ENCODE results near the gene C16orf96. TPM values are rescaled to one million over a fixed set of nuclear protein-coding genes. Genes with fewer than 3 reads are reported as not detected.

The C16orf96 gene
- total and polyA plus RNA-seq, 2 of the 13 experiments (the other 11 are each of a cell fraction or from before 2014, with no cell fraction given), result 0.03 TPM; not detected in 1

GRCh38 chr16:4616047-4616811, 60.1 kb downstream of the C16orf96 start (continued):
- TF ChIP-seq, protein P1, sequence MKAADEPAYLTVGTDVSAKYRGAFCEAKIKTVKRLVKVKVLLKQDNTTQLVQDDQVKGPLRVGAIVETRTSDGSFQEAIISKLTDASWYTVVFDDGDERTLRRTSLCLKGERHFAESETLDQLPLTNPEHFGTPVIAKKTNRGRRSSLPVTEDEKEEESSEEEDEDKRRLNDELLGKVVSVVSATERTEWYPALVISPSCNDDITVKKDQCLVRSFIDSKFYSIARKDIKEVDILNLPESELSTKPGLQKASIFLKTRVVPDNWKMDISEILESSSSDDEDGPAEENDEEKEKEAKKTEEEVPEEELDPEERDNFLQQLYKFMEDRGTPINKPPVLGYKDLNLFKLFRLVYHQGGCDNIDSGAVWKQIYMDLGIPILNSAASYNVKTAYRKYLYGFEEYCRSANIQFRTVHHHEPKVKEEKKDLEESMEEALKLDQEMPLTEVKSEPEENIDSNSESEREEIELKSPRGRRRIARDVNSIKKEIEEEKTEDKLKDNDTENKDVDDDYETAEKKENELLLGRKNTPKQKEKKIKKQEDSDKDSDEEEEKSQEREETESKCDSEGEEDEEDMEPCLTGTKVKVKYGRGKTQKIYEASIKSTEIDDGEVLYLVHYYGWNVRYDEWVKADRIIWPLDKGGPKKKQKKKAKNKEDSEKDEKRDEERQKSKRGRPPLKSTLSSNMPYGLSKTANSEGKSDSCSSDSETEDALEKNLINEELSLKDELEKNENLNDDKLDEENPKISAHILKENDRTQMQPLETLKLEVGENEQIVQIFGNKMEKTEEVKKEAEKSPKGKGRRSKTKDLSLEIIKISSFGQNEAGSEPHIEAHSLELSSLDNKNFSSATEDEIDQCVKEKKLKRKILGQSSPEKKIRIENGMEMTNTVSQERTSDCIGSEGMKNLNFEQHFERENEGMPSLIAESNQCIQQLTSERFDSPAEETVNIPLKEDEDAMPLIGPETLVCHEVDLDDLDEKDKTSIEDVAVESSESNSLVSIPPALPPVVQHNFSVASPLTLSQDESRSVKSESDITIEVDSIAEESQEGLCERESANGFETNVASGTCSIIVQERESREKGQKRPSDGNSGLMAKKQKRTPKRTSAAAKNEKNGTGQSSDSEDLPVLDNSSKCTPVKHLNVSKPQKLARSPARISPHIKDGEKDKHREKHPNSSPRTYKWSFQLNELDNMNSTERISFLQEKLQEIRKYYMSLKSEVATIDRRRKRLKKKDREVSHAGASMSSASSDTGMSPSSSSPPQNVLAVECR (CRISPR knock-in tag; IDR thresholded peaks at IDR 0.05; ENCODE audit: borderline replicate concordance), result peak; percentile 92
- no peak for TF ChIP-seq AFF4 (CRISPR knock-in tag; IDR thresholded peaks at IDR 0.05)
- no peak for TF ChIP-seq SETDB1 (CRISPR knock-in tag; IDR thresholded peaks at IDR 0.05; ENCODE audit: borderline replicate concordance)
- TF ChIP-seq KAT2B (IDR thresholded peaks at IDR 0.05; ENCODE audit: borderline replicate concordance, low read depth, low read length), result no peak
- TF ChIP-seq ISX (CRISPR knock-in tag; conservative IDR thresholded peaks at IDR 0.05), result no peak
- TF ChIP-seq, protein P2, sequence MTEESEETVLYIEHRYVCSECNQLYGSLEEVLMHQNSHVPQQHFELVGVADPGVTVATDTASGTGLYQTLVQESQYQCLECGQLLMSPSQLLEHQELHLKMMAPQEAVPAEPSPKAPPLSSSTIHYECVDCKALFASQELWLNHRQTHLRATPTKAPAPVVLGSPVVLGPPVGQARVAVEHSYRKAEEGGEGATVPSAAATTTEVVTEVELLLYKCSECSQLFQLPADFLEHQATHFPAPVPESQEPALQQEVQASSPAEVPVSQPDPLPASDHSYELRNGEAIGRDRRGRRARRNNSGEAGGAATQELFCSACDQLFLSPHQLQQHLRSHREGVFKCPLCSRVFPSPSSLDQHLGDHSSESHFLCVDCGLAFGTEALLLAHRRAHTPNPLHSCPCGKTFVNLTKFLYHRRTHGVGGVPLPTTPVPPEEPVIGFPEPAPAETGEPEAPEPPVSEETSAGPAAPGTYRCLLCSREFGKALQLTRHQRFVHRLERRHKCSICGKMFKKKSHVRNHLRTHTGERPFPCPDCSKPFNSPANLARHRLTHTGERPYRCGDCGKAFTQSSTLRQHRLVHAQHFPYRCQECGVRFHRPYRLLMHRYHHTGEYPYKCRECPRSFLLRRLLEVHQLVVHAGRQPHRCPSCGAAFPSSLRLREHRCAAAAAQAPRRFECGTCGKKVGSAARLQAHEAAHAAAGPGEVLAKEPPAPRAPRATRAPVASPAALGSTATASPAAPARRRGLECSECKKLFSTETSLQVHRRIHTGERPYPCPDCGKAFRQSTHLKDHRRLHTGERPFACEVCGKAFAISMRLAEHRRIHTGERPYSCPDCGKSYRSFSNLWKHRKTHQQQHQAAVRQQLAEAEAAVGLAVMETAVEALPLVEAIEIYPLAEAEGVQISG (CRISPR knock-in tag; IDR thresholded peaks at IDR 0.05), result peak; percentile 61; the same call in 1 of the 2 replicates
- TF ChIP-seq ZXDC (CRISPR knock-in tag; IDR thresholded peaks at IDR 0.05), result no peak
- TF ChIP-seq JUNB (CRISPR knock-in tag; IDR thresholded peaks at IDR 0.05; ENCODE audit: borderline replicate concordance), result no peak
- no peak for TF ChIP-seq CBX1 (IDR thresholded peaks at IDR 0.05; ENCODE audit: low read depth)
- TF ChIP-seq ZNF350 (CRISPR knock-in tag; IDR thresholded peaks at IDR 0.05; ENCODE audit: borderline replicate concordance, low read depth), result no peak
- peak; percentile 64; the same call in 1 of the 2 replicates for TF ChIP-seq GATAD1 (CRISPR knock-in tag; IDR thresholded peaks at IDR 0.05)
- TF ChIP-seq THYN1 (CRISPR knock-in tag; IDR thresholded peaks at IDR 0.05; ENCODE audit: borderline replicate concordance, low read depth), result no peak
- TF ChIP-seq TOE1 (CRISPR knock-in tag; IDR thresholded peaks at IDR 0.05), result no peak
- no peak; the same call in 1 of the 2 replicates for TF ChIP-seq HES4 (CRISPR knock-in tag; IDR thresholded peaks at IDR 0.05; ENCODE audit: borderline replicate concordance)

All from HepG2 (cell line).